ENCODE data around the gene TSPAN10.
A peak's percentile ranks its signal among the peaks of the same experiment; 100 is the strongest.
"Not testable (repeated sequence)": the region's sequence is repeated elsewhere in the genome, so short reads cannot be mapped to it uniquely, and the experiment has no call there.

Gene TSPAN10

DNA sequence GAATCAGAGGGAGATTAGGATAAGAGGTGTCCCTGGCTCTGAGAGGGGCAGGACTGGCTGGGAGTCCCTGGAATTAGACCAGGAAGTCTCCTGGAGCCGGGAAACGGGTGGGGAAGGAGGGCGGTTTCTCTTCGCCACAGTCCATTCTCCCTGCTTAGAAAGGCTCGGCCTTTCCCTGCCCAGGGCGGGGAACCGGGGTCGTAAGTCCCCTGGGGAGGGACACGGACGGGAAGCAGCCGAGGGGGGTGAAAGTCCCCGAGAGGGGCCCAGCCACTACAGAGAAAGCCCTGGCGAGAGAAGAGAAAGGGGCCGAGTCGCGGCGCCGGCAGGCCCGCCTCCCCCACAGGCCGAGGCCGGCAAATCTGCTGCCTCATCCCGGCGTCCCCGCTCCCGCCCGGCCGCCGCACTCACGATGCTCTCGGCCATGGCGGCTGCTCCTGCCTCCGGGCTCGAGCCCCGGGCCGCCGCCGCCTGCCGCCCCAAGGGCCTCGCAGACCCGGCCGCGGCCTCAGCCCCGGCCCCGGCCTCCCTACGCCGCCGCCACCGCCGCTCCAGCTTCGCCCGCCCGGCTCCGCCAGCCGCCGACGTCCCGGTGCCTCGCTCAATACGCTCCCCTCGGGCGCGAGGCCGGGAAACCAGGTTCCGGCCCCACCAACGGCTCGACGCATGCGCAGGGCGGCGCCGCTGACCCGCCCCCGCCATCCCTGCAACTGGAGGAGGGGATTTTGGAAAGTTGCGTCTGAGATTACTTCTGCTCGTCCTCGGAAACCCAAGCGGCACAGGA is at the start of gene TSPAN10, which contains the start of gene NPLOC4:
Gene TSPAN10 (plus strand): TSS at position 692 of the 784 bp plus-strand sequence. CDS start 5,217 bp downstream, outside the sequence.
Gene NPLOC4 (minus strand): TSS at position 608 of the 784 bp plus-strand sequence. CDS start 182 bp downstream, at position 426.
- DNase-seq: peak; percentile 82 to 83

DNA sequence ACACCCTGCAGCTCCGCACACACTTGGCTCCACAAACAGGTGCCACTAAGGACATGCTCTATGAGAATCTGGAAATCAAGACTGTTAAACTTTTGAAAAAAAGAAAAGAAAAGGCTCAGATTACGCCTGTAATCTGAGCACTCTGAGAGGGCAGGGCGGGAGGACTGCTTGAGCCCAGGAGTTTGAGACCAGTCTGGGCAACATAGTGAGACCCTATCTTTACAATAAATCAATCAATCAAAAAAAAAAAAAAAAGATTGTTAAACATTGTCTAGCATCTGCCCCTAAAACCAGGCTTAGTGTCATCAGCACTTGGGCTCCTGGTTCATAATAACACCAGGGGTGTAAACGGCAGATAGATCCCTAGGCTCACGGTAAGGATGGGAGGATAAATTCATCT is 47.4 kb upstream of the TSPAN10 start:
- DNase-seq: no peak

DNA sequence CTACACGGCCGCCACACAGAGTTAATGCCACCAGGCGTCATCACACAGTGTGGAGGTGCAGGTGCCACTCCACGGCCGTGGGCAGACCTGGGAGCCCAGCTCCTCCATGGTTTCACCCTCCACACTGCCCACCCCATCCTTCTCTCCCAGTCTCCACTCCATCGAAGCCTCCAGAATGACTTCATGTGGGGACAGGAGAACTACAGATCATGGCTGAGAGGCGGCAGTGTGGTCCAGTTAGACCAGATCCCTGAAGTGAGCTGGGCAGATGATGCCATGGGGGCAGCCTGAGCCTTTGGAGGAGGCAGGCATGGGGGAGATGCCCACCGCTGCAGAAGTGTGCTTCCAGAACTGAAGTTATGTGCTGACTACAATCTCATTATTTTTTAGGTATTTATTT is 46.9 kb upstream of the TSPAN10 start:
- no peak for DNase-seq

DNA sequence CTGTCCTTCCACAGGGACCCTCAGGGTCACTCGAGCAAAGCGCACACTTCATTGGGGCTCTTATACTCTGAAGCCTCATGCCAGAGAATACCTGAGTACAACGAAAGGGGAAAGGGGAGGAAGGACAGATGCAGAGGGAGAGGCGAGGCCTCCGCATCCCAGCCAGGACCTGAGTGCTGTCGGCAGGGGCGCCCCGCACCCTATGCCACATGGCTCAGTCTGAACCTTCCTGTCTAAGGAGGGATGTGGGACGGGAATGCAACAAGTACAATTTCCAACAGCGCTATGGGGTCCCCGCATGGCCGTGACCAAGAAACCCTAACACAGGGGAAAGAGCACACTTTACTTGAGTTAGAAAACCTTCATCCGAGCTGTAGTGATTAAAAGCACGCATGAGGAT is 45.0 kb upstream of the TSPAN10 start:
- no peak for DNase-seq

DNA sequence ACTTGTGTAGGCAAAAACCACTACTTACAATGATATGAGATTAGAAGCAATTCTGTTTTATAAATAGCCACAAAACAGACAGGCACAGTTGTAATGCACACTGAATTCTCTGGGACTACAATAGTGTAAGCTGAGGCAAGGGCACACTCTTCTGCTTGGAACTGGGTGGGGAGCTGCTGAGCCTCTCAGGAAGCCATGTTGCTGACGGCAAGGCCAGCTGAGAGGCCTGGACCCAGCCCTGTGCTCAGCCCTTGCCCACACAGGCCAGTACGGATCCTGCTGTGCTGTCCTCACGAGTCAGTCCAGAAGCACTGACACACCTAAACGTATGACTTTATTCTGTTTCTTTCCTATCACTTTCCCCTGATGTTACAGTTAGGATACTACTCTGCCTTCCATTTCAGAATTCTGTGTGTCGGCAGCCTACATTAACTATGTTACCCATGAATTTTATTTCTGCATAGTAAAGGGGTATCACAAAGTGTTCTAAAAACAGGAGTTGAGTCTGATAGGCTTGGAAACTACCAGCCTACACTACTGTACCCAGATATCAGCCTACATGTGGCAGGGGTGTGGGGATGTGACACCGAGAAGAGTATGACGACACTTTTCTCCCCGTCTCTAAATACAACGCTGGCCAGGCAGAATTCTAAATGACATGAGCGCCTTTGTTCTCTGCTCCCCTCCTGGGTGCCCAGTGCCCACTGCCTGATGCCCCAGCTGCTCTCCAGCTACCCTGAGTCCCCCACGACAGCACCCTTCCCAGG is 43.7 kb upstream of the TSPAN10 start:
- no peak for DNase-seq

DNA sequence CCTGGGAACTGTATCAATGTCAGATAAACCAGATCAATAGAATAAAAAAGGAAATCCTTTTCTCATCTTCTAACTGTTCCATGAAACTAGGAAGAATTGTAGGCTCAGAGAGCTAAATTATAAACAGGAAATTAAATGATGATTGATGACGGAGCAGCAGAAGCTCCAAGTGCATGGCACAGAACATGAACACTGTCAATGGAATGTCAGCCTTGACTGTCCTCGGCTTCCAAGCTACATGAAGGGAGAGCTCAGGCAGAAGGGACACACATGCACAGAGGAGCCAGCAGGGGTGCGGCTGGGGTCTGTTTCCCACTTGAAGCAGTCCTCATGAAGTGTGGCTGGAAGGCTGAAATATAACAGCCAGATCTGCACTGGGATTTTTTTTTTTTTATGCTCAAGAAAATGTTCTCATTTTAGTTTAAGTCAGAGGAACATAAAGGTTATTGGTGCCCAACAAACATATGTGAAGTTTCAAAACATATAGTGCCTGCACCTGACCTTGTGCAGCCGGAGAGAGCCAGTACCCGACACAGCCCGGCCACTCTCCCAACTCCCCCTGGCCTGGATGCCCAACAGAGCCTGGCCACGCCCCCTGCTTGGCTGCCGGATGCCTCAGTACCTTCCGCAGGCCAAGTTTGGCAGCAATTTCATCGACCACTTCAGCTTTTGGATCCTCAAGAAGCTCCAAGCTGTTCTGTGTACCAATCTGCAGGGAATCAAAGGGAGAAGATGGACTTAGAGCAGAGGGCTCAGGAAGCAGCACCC is 37.1 kb upstream of the TSPAN10 start:
- no peak for DNase-seq

DNA sequence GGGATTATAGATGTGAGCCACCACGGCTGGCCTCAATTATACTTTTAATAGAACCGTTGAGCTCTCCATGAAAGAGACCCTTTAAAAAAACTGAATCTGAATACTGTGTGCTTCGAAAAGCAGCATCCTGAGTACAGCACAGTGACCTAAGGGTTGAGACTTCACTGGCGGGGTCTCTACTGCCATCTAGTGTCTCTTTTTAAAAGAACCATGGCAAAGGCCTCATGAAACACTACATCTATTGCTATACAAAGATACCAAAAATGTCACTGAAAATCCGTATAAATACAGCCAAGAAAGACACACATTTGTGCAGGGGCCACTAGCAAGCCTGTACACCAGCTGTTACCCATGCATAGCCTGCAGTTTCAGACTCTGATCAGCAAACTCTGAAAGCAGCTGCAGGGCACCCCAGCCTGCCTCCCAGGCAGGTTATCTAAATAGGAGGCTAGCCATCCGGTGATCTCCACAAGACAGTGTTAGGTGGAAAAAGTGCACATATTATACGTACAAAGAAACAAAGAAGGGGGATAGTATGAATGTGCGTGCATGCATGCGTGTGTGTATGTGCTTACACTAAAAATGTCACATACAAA is 35.4 kb upstream of the TSPAN10 start:
- peak; percentile 33 to 44 for DNase-seq

DNA sequence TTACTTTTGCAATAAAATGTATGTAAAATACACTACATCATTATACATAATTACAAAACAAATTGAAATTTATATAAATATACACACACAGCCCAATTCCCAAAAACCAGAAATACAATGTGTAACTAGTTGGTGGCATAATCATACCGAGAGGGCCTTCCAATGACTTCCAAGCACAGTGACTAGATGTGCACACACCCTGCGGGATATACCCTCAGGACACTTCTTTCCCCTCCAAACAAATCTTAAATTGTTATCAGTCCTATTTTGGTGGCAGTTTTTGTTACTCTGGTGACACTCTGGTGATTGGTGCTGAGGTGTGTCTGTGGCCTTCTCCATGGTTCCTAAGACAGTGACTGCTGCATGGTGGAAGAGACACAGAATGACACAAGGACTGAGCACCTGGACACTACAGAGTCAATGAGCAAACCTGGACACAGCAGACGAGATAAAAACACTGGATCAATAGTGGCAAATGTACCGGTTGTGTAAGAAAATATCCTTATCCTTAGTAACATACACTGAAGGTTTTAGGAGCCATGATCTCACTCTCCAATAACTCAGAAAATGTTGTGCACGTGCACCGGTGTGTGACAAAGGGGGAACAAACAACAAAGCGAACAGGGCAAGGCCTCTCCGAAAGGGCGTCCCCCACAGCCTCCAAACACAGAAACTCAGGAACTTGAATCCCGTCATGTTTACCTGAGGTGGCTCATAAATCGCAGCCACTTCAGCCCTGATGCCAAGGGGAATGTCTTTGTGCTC is 33.0 kb upstream of the TSPAN10 start:
- no peak for DNase-seq

DNA sequence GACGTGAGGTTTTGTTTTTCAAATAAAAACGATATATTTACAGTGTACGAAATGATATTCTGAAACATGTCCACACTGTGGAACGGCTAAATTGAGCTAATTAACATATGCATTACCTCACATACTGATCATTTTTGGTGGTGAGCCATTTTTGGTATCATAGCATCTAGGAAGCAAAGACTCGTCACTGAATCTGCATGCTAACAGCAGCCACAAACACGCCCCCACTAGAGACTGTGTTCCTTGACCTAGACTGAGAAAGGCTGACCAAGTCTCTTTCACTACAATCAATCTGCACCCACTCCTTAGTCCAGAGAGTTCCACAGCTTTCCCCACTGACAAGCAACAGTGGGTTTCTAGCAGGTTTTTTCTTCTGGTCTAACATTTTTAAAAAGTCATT is 29.6 kb upstream of the TSPAN10 start:
- no peak for DNase-seq

DNA sequence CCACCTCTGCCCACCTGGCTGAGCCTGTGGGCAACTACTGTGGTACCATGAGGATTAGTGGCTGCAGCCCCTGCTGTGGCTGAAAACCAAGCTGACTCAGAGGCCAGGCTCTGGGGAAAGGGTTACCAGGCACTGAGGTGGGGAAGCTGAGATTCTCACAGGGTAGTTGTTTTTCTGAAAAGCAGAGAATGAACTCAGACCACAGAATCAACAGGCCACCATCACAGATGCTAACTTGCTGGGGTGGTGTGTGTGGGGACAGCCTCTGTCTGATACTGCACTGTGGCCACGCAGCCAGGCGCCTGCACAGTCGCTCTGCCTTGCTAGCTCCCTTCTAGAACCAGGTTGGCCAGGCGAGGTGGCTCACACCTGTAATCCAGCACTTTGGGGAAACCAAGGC is 28.9 kb upstream of the TSPAN10 start:
- DNase-seq: no peak

DNA sequence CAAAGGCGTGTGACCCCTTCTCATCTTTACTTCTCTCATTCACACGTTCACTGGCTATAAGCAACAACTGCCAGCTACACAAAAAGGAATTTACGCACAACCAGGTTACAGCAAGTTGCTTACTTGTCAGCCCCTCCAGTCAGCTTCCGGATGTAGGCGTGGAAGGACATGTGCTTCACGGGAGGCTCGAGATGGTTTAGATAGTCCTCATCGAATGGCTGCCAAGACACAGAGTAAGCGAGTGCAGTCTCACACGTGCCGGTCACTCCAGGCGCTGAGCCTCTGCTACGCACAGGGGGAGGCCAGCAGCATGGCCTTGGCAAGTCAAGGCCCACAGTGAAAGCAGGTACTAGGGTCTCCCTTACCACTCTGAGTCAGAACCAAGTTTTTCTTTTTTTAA is 28.4 kb upstream of the TSPAN10 start:
- no peak for DNase-seq

DNA sequence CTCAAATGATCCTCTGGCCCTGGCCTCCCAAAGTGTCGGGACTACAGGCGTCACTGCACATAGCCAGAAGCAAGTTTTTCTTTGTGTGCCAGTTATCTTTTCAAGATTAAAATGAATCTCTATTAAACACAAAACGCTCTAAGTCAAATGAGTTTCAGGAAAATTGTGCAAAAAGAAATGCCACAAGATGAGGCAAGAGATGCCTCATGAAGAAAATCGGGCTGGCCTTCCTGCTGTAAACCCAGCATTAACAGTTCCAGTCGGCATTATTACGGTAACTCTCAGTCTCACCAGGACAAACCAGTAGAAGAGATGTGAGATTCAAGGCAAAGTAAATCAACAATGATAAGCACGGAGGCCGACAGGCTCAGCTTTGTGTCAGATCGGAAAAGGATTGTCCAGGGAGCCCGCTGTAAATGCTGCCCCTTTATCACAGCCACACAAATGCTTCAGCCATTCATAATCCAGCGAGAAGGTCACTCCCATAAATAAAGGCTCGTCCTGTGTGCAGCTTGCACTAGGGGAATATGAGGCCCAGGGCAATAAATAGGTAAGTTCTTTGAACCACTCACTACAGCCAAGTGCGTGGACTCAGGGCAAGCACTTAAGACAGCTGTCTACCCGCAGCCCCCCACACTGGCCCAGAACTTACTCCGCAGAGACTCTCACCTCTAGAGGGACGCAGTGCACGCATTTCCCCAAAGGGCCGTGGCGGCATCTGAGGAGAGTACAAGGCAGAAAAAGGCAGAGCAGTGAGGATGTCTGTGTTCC is 27.3 kb upstream of the TSPAN10 start:
- DNase-seq: no peak

DNA sequence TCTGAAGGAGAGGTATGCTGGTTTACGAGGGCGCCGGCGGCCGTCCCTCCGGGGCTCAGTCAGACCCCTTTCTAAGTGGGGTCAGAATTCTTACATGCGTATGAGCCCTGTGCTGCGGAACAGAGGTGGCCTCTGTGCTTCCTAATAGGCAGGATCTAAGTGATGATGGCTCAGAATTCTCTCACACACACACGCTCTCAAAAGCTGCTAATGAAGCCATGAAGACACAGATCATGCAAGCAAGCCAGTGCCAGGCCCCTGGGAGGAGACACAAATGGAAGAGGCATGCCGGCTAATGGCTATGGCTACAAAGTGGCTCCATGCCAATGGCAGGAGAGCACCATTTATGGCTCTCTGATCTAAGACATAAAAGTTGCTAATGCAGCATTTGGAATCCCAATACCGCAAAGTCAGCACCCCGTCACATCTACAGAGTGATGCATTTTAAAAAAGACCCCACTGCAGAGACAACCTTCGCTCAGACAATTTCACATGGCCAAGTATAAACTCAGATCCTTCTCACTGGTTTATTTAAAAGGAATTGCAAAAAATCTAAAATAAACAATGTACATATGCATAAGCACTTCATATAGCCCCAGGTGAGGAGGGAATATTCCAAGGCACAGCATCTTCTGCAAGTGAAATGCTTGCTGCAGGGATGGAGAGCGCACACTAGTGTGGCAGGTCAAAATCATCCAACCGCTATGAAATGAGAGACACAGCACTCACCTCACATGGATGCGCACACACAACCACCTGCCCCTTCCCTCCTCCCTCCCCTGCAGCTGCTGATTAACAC is 24.6 kb upstream of the TSPAN10 start:
- DNase-seq: no peak

DNA sequence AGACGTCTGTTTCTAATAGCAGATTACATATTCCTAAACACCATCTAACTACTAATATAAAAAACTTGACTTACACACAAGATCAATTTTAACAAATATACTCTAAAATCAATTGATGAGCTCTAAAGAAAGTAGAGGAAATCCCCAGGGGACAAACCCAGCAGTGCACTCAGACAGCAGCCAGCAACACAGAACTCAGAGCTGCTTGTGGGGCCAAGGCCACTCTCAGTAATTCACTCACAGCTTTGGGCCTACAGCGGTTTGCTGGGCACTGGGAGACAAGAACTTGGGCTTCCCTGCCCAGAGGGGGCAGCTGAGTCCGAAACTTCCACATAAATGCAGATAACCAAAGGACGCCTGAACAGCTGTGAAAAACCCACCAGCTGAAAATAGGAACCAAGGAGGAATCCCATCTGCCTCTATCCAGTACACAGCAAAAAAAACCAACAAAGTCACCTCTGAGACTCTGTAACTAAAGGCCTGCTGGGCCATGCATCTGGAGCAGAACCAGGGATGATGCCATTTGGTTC is 21.5 kb upstream of the TSPAN10 start:
- no peak for DNase-seq

DNA sequence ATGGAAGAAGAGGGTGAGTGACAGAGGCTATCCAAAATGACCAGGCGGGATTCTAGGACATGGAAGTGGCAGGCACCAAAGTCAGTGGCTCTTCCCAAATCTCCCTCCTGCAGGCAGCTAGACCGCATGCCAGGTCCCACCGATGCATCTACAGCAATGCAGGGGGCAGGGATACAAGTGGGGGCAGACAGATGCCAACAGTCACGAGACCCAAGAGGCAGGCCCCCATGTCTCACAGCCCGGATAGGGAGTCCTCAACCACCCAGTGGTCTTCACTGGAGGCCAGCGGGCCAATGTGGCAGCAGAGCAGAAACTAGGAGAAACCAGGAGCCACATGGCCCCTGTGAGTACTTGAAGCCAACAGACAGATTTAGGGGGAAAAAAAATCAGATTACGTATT is 20.1 kb upstream of the TSPAN10 start:
- no peak for DNase-seq

DNA sequence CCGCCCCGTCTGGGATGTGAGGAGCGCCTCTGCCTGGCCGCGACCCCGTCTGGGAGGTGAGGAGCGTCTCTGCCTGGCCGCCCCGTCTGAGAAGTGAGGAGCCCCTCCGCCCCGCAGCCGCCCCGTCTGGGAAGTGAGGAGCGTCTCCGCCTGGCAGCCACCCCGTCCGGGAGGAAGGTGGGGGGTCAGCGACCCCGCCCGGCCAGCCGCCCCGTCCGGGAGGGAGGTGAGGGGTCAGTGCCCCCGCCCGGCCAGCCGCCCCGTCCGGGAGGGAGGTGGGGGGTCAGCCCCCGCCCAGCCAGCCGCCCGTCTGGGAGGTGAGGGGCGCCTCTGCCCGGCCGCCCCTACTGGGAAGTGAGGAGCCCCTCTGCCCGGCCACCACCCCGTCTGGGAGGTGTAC is 18.7 kb upstream of the TSPAN10 start:
- DNase-seq: not testable (repeated sequence)

DNA sequence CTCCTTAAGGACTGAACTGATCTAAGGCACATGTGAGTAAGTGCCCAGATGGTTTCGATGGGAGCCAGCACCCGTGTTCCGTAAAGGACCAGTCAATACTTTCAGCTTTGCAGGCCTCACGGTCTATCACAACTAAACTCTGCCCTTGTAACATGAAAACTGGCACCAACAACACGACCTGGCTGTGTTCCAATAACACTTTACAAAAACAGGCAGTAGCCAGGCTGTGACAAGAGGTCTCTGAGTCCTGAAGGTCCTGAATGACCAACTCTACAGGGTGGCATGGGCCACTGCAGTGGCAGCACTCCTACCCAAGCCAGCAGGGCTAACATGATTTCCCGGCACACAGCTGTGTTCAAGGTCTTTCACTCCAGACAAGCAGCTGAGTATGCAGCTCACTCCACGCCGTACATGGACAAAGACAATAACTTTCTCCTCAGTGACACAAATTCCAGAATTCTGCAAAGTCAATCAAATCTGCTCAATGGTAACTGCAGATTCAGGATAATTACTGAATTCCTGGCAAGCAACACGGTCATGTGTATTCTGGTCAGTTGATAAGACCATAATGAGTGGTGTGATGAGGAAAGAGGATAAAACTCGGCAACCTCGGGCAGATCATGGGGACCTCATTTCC is 15.4 kb upstream of the TSPAN10 start:
- no peak for DNase-seq

DNA sequence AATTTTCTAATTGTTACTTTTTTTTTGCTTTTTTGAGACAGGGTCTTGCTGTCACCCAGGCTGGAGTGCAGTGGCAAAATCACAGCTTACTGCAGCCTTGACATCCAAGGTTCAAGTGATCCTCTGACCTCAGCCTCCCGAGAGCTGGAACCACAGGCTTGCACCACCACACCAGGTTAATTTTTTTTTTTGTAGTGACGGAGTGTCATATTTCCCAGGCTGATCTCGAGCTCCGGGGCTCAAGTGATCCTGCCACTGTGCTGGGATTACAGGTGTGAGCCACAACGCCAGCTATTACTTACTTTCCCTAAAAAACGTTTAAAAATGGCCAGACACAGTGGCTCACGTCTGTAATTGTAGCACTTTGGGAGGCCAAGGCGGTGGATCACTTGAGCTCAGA is 6.7 kb upstream of the TSPAN10 start:
- DNase-seq: no peak

DNA sequence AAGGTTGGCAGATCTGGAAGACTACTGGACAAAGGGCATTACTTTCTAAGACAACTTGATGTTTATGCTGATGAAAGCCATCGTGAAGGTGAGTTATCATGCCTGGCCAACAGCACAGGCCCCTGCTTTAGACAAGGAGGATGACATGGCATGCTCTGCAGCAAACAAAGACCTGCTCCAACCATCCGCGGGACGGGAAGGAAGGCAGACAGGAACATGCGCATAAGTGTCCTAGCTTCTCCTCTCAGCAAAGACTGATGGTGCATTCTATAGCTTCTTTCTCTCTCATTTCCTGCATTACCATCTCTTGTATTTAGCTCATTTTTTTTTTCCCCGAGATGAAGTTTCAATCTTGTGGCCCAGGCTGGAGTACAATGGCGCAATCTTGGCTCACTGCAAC is 5.5 kb upstream of the TSPAN10 start:
- no peak for DNase-seq

DNA sequence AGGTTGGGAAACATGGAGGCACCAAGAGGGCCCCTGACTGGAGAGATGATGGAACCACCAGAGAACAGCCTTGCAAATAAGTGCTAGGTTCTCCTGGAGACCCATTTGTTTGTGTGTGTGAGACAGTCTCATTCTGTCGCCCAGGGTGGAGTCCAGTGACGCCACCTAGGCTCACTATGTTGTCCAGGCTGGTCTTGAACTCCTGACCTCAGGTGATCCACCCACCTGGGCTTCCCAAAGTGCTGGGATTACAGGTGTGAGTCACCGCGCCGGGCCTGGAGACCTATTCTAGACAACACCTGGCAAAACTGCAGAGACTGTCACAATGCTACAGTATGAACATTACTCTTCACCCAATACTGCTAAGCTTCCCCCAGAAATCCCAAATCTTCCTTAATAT is 1.6 kb upstream of the TSPAN10 start:
- no peak for DNase-seq
